Neural crest cell (in vitro differentiated cells): Measurements from ENCODE around the gene TSPEAR. TPM values are rescaled to one million over a fixed set of nuclear protein-coding genes. Genes with fewer than 3 reads are reported as not detected.

Source experiments
- DNase-seq: peaks from one replicate; pipeline ENCODE4 v3.0.0; 2021; ENCODE audit warnings: low read depth, mixed read lengths, low spot score
- H3K27ac Mint-ChIP-seq: one replicate; pipeline ENCODE4 v1.8.0; 2021; ENCODE audit warnings: mild to moderate bottlenecking, mixed read lengths; ENCODE audit not compliant: unreplicated experiment
- H3K27me3 Mint-ChIP-seq: 2 replicates; pipeline ENCODE4 v1.8.0; 2021; ENCODE audit warnings: low read depth, mild to moderate bottlenecking, mixed read lengths
- H3K36me3 Mint-ChIP-seq: 2 replicates; pipeline ENCODE4 v1.8.0; 2021; ENCODE audit warnings: low read depth, mild to moderate bottlenecking, mixed read lengths
- H3K4me1 Mint-ChIP-seq: 2 replicates; pipeline ENCODE4 v1.8.0; 2021; ENCODE audit warnings: mixed read lengths
- H3K4me3 Mint-ChIP-seq: one replicate; pipeline ENCODE4 v1.8.0; 2021; ENCODE audit warnings: mild to moderate bottlenecking, mixed read lengths
- H3K9me3 Mint-ChIP-seq: 2 replicates; pipeline ENCODE4 v1.8.0; 2021; ENCODE audit warnings: mixed read lengths
- CTCF ChIP-seq: fragments of 200-600 bp; sonication (generic); conservative IDR thresholded peaks from 2 replicates; pipeline ENCODE4 v1.5.0; 2021; ENCODE audit warnings: antibody characterized with exemption, mild to moderate bottlenecking
- total RNA-seq: library from RNA; stranded (reverse); gene quantifications from 2 replicates; pipeline ENCODE4 v1.2.1, GENCODE V29; 2021

Gene TSPEAR
- total RNA-seq, 1 donor from 2014 or later: not detected

DNA sequence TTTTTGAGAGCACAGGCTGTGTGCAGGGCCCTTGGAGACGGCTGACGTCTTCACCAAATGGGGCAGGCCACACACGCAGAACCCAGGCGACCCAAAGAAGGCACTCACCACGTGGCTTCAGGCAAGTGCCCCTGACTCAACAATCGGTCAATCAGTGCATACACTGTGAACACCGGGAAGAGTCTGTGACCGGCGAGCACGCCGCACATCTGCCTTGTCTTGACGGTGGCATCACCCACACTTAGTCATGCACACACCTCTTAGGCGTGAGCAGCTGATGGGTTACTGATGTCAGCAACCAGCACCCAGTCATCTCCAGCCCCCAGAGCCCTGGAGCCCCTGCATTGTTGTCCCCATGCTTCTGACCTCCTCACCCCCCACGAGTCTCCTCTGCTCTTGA is 261.0 kb downstream of the TSPEAR start:
- no peak for TF ChIP-seq CTCF
- no peak for DNase-seq
- Mint-ChIP-seq H3K27me3 (peaks cover 24% of the 10 kb centered on the region), H3K9me3 (no peaks in the 10 kb centered on the region), H3K4me3 (no peak overlapping the region), H3K36me3 (no peaks in the 10 kb centered on the region), H3K27ac (no peak overlapping the region), H3K4me1 (peaks cover 12% of the 10 kb centered on the region)

DNA sequence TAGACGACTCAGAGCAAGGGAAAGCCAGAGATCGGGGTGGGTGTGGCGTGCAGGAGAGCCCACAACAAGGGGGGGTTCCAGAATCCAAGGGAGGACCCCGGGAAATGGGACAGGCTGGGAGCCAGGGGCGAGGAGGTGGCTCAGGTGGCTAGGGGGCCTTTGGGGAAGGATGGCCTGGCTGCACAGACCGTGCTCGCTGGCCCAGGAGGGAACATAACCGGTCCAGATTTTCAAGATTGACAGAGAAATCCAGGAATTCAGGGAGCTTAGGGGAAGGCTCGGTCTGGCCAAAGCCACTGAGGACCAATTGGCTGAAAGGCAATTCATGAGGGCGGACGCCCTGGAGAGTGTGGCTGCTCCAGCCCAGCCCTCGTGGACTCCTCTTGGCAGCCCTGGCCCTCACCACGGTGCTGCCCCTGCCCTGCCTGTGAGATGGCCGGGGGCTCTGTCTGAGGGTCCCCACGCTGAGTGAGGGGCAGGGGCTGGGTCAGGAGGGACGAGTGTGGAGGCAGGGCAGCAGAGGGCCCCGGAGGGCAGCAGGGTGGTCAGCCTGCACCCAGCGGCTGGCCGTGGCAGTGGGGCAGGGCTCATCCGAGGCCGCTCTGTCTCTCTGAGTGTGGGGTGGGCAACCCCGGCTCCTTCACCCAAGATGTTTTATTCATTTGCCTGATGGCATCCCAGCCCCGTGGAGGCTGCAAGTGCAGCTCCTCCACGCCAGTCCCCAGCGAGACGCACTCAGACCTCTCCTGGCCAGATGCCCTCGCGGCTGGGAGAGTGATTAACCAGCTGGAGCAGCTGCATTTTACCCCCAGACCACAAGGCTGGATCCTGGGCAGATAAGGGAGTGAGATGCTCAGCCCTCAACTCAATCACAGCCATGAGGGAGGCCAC is 261.7 kb downstream of the TSPEAR start:
- no peaks in the 10 kb centered on the region for H3K36me3 Mint-ChIP-seq
- H3K4me3 Mint-ChIP-seq: peak overlapping the region; percentile 5
- H3K27ac Mint-ChIP-seq: no peak overlapping the region
- peaks cover 23% of the 10 kb centered on the region for H3K27me3 Mint-ChIP-seq
- no peaks in the 10 kb centered on the region for H3K9me3 Mint-ChIP-seq
- H3K4me1 Mint-ChIP-seq: peaks cover 11% of the 10 kb centered on the region
- no peak for DNase-seq
- TF ChIP-seq CTCF: no peak

- peaks cover 15% of the 10 kb centered on the region for H3K27me3 Mint-ChIP-seq
- peaks cover 5% of the 10 kb centered on the region for H3K4me1 Mint-ChIP-seq
- no peaks in the 10 kb centered on the region for H3K9me3 Mint-ChIP-seq
- TF ChIP-seq CTCF: no peak
- no peak for DNase-seq
- H3K36me3 Mint-ChIP-seq: no peaks in the 10 kb centered on the region
- H3K4me3 Mint-ChIP-seq: peak overlapping the region; percentile 5
- H3K27ac Mint-ChIP-seq: no peak overlapping the region
Observed at GRCh38 chr21:44448651-44449131, 262.7 kb downstream of the TSPEAR start.

Other genes with a start within 250 kb of the TSPEAR start
- not detected in 2 replicates for gene KRTAP10-1, start 171.4 kb downstream of the TSPEAR start, total RNA-seq
- not detected in 2 replicates for gene KRTAP10-2, start 160.1 kb downstream of the TSPEAR start, total RNA-seq
- gene KRTAP10-3, start 152.8 kb downstream of the TSPEAR start, total RNA-seq: not detected in 2 replicates
- gene KRTAP10-4, start 137.8 kb downstream of the TSPEAR start, total RNA-seq: not detected in 2 replicates
- not detected in 2 replicates for gene KRTAP10-5, start 131.0 kb downstream of the TSPEAR start, total RNA-seq
- not detected in 2 replicates for gene KRTAP10-6, start 119.1 kb downstream of the TSPEAR start, total RNA-seq
- not detected in 2 replicates for gene KRTAP10-7, start 111.0 kb downstream of the TSPEAR start, total RNA-seq
- gene KRTAP10-8, start 99.5 kb downstream of the TSPEAR start, total RNA-seq: not detected in 2 replicates
- gene KRTAP10-9, start 84.5 kb downstream of the TSPEAR start, total RNA-seq: not detected in 2 replicates
- gene KRTAP10-10, start 74.2 kb downstream of the TSPEAR start, total RNA-seq: not detected in 2 replicates
- gene KRTAP10-11, start 65.2 kb downstream of the TSPEAR start, total RNA-seq: not detected in 2 replicates
- not detected in 2 replicates for gene KRTAP12-4, start 56.9 kb downstream of the TSPEAR start, total RNA-seq
- not detected in 2 replicates for gene KRTAP12-3, start 53.6 kb downstream of the TSPEAR start, total RNA-seq
- gene KRTAP12-2, start 44.6 kb downstream of the TSPEAR start, total RNA-seq: not detected in 2 replicates
- not detected in 2 replicates for gene KRTAP12-1, start 29.4 kb downstream of the TSPEAR start, total RNA-seq
- not detected in 2 replicates for gene KRTAP10-12, start 14.4 kb downstream of the TSPEAR start, total RNA-seq
- gene UBE2G2, start 90.2 kb upstream of the TSPEAR start, total RNA-seq: 108 and 111 TPM in 2 replicates
- gene SUMO3, start 106.5 kb upstream of the TSPEAR start, total RNA-seq: 92.1 and 97.7 TPM in 2 replicates
- 164 and 169 TPM in 2 replicates for gene PTTG1IP, start 162.1 kb upstream of the TSPEAR start, total RNA-seq
- gene ITGB2, start 209.3 kb upstream of the TSPEAR start, total RNA-seq: 0.84 and 0.89 TPM in 2 replicates
- 40.5 and 42.3 TPM in 2 replicates for gene SLX9, start 228.5 kb upstream of the TSPEAR start, total RNA-seq